PFSK-1 (cell line): ENCODE results near the gene OSR1.

Experiments used
- FOXP2 ChIP-seq: optimal IDR thresholded peaks from 2 replicates; pipeline ENCODE3; 2011; ENCODE audit warnings: borderline replicate concordance, control low read depth, inconsistent platforms; ENCODE audit not compliant: insufficient read depth; ENCODE audit errors: extremely low read length, extremely low read depth
- POLR2AphosphoS5 ChIP-seq: IDR thresholded peaks from 2 replicates; pipeline ENCODE4 v1.6.1; 2012; ENCODE audit warnings: low read depth, mild to moderate bottlenecking, control low read depth, low read length, moderate library complexity
- REST ChIP-seq, 2 experiments: IDR thresholded peaks; 2 replicates each; pipeline versions ENCODE4 v1.6.1 to v1.8.0; 2011 to 2012; ENCODE audit warnings: low read depth in 2 of 2, low read length in 2 of 2, control low read depth in 1 of 2, inconsistent platforms in 1 of 2, mild to moderate bottlenecking in 1 of 2, moderate library complexity in 1 of 2; ENCODE audit not compliant: insufficient read depth in 1 of 2
- SIN3A ChIP-seq: IDR thresholded peaks from 2 replicates; pipeline ENCODE4 v1.6.1; 2012; ENCODE audit warnings: mild to moderate bottlenecking, low read length, moderate library complexity, borderline replicate concordance; ENCODE audit not compliant: insufficient read depth
- TAF1 ChIP-seq: IDR thresholded peaks from 2 replicates; pipeline ENCODE4 v1.6.1; 2012; ENCODE audit warnings: low read length, control low read depth, borderline replicate concordance; ENCODE audit not compliant: insufficient read depth

Gene OSR1

DNA sequence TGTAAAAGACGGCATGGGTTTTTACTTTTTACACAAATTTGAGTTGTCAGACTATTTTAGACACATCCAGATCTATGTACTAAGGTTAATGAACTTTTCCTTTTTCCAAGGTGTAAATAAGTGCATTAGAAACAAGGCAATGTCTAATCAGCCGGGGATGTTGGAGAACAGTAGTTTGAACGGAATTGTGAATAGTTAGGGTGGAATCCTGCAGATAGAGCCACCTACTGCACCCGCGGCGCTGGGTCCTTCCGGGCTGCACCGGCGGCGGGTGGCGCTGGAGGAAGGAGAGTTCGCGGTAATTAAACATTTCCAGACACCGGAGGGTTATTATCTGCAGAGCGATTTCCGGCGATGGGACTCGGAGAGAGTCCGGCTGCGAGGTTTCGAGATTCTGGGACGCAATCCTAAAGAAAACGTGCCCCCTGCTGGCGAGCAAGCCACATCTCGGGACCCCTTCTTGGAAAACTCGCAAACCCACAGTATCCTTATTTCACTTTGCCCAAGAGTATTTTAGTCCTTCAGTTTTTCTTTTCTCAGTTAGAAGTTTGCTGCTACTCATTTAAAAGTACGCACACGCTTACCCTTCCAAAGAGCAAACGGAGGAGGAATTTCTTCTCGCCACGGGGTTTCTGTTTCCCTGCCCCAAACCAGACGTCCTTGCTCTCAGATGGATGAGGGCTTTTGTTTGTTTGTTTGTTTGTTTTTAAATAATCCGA is 4.5 kb upstream of the OSR1 start:
- TF ChIP-seq SIN3A: no peak

DNA sequence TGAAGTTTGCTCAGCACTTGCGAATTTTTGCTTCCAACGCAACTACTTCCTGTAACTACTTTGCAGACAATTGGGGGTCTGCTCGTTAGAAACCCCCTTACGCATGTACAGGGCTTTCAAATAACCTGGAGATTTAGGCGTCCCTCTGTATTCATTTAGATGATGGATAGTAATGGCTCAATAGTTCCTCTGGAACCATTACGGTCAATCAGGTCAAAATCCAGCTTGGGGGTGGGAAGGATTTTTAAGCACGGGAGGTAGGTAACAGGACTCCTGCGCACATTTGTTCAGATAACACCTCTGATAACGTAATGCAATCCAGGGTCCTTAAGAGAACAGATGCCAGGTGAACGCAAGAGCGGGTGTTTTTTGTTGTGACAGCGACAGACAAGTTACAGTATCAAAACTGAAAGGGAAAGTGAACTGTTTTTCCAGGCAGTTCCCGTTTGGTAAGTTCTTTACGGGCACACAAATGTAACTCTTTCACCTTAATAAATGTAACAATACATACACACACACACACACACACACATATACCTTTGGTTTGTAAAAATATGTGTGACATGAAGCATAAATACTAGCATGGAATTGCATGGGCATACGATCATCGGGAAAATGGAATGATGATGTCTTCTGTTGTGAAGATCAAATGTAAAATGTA is 3.8 kb upstream of the OSR1 start:
- no peak for TF ChIP-seq FOXP2
- TF ChIP-seq REST (IDR thresholded peaks at IDR 0.05; ENCODE audit: insufficient read depth in 1 of 2, low read depth in 2 of 2, low read length in 2 of 2): no peak
- TF ChIP-seq TAF1: no peak
- no peak for TF ChIP-seq POLR2AphosphoS5
- TF ChIP-seq SIN3A: no peak

- TF ChIP-seq REST (IDR thresholded peaks at IDR 0.05; ENCODE audit: insufficient read depth in 1 of 2, low read depth in 2 of 2, low read length in 2 of 2): no peak
- TF ChIP-seq FOXP2: no peak
- no peak for TF ChIP-seq SIN3A
- TF ChIP-seq TAF1: no peak
- no peak for TF ChIP-seq POLR2AphosphoS5
These were observed 3.0 kb upstream of the OSR1 start for GRCh38 chr2:19361325-19361990.

GRCh38 chr2:19360966-19361321 is 2.5 kb upstream of the OSR1 start:
- TF ChIP-seq FOXP2: no peak
- no peak for TF ChIP-seq POLR2AphosphoS5
- no peak for TF ChIP-seq SIN3A
- TF ChIP-seq REST (IDR thresholded peaks at IDR 0.05; ENCODE audit: insufficient read depth in 1 of 2, low read depth in 2 of 2, low read length in 2 of 2): no peak
- no peak for TF ChIP-seq TAF1

- no peak for TF ChIP-seq SIN3A
- no peak for TF ChIP-seq TAF1
- TF ChIP-seq REST (IDR thresholded peaks at IDR 0.05; ENCODE audit: insufficient read depth in 1 of 2, low read depth in 2 of 2, low read length in 2 of 2): no peak
- no peak for TF ChIP-seq FOXP2
- TF ChIP-seq POLR2AphosphoS5: no peak
These were observed 2.0 kb upstream of the OSR1 start for GRCh38 chr2:19360266-19360965.
